CD4-positive, alpha-beta memory T cell (primary cell): ENCODE measurements around the gene USP49. TPM values are rescaled to one million over a fixed set of nuclear protein-coding genes. Genes with fewer than 3 reads are reported as not detected.

ENCODE experiments used
- CTCF ChIA-PET: fragments of 350-600 bp; sonication (Branson Sonifier 250); formaldehyde crosslinking; loops from one replicate; lab custom pipeline; 2021; ENCODE audit warnings: inconsistent platforms; ENCODE audit not compliant: partially characterized antibody; lab: Charles Lee
- POLR2A ChIA-PET: fragments of 350-600 bp; sonication (Branson Sonifier 250); formaldehyde crosslinking; loops from one replicate; lab custom pipeline; 2021; ENCODE audit not compliant: partially characterized antibody; lab: Charles Lee
- DNase-seq, 5 donors: peaks; one replicate each; pipeline versions ENCODE4 v3.0.0 to v3.0.0-alpha.2; 2020 to 2022; ENCODE audit warnings: mixed read lengths in 1 of 5
- H3K27ac ChIP-seq: one replicate; pipeline ENCODE4 v1.7.0; 2013; ENCODE audit warnings: low read depth, low read length
- H3K27me3 ChIP-seq: 2 replicates; pipeline ENCODE4 v1.7.0; 2013; ENCODE audit warnings: mild to moderate bottlenecking, low read length, moderate library complexity; ENCODE audit not compliant: insufficient read depth
- H3K36me3 ChIP-seq: 2 replicates; pipeline ENCODE4 v1.7.0; 2013; ENCODE audit warnings: mild to moderate bottlenecking, low read length, moderate library complexity; ENCODE audit not compliant: insufficient read depth
- H3K4me1 ChIP-seq: 2 replicates; pipeline ENCODE4 v1.7.0; 2013; ENCODE audit warnings: mild to moderate bottlenecking, low read length, moderate library complexity; ENCODE audit not compliant: insufficient read depth
- H3K4me3 ChIP-seq, 2 donors: one replicate each; pipeline ENCODE4 v1.7.0; 2013; ENCODE audit warnings: low read length in 2 of 2, mild to moderate bottlenecking in 1 of 2
- H3K9me3 ChIP-seq, 2 donors: one replicate each; pipeline ENCODE4 v1.7.0; 2013; ENCODE audit warnings: low read length in 2 of 2, control low read depth in 1 of 2; ENCODE audit not compliant: control insufficient read depth in 1 of 2
- H3K27ac Mint-ChIP-seq, 7 donors: one replicate each; pipeline ENCODE4 v1.8.0; 2020 to 2021; ENCODE audit warnings: mixed read lengths in 7 of 7, mild to moderate bottlenecking in 6 of 7, inconsistent platforms in 3 of 7, moderate library complexity in 3 of 7
- H3K27me3 Mint-ChIP-seq, 2 donors: one replicate each; pipeline ENCODE4 v1.8.0; 2020 to 2021; ENCODE audit warnings: mixed read lengths in 2 of 2
- H3K36me3 Mint-ChIP-seq, 2 donors: one replicate each; pipeline ENCODE4 v1.8.0; 2020 to 2021; ENCODE audit warnings: mixed read lengths in 2 of 2, inconsistent platforms in 1 of 2, mild to moderate bottlenecking in 1 of 2
- H3K4me1 Mint-ChIP-seq, 4 donors: one replicate each; pipeline ENCODE4 v1.8.0; 2020 to 2021; ENCODE audit warnings: mixed read lengths in 4 of 4, mild to moderate bottlenecking in 1 of 4
- H3K4me3 Mint-ChIP-seq, 8 donors: one replicate each; pipeline ENCODE4 v1.8.0; 2020 to 2021; ENCODE audit warnings: mixed read lengths in 8 of 8, mild to moderate bottlenecking in 7 of 8, moderate library complexity in 6 of 8, inconsistent platforms in 3 of 8
- H3K9me3 Mint-ChIP-seq, 8 donors: one replicate each; pipeline ENCODE4 v1.8.0; 2020 to 2021; ENCODE audit warnings: mixed read lengths in 8 of 8, mild to moderate bottlenecking in 5 of 8, inconsistent platforms in 3 of 8, moderate library complexity in 1 of 8
- intact Hi-C: fragments of 100-400 bp; cut with micrococcal nuclease; formaldehyde crosslinking; loops from one replicate; pipeline ENCODE4 v1.15.1; 2023
- polyA plus RNA-seq, 2 donors: library from polyadenylated mRNA; unstranded; fragments of 300-500 nt; fragmentation: Illumina TruSeq; gene quantifications; one replicate each; pipeline ENCODE4 v1.2.3, GENCODE V29; 2021
- total RNA-seq, 2 experiments: library from RNA; stranded (reverse); gene quantifications; one replicate each; pipeline ENCODE4 v1.2.3, GENCODE V29; 2021

USP49 gene
- total and polyA plus RNA-seq, 4 experiments from 2014 or later, result 0.18 to 2.4 (median 1.1) TPM

- Histone ChIP-seq H3K9me3 (no peaks in the 10 kb centered on the region), H3K4me3 (peak overlapping the region; percentile 75 to 76), H3K4me1 (peaks cover 81% of the 10 kb centered on the region), H3K27me3 (no peaks in the 10 kb centered on the region), H3K36me3 (peaks cover 14% of the 10 kb centered on the region), H3K27ac (peak overlapping the region; percentile 80)
- DNase-seq, result peak; percentile 41 to 73 (median 53)
- intact Hi-C loops, result loop anchor here (1.0 kb wide), 2 partner anchors 103 to 154 kb away; partner anchors contain the start of gene TOMM6
- H3K9me3 Mint-ChIP-seq, result no peaks in the 10 kb centered on the region
- ChIA-PET POLR2A (interaction anchor here (1.0 to 11.6 kb wide), 11 partner anchors 12 to 274 kb away, joined by 3 to 280 read pairs (median 5); partner anchors contain the start of genes BYSL, MED20 and TAF8), CTCF (interaction anchor here (1.0 to 13.1 kb wide), 5 partner anchors 9 to 102 kb away, joined by 3 to 169 read pairs (median 3); partner anchors contain the start of genes BYSL and MED20)
- H3K36me3 Mint-ChIP-seq, result peaks cover 9 to 34% of the 10 kb centered on the region in 2 donors
- no peaks in the 10 kb centered on the region for H3K27me3 Mint-ChIP-seq
- peak overlapping the region; percentile 85 to 96 (median 93) for H3K27ac Mint-ChIP-seq
- peak overlapping the region; percentile 83 to 99 (median 95) for H3K4me3 Mint-ChIP-seq
- peaks cover 53 to 84% (median 65%) of the 10 kb centered on the region in 4 donors for H3K4me1 Mint-ChIP-seq
Measured at GRCh38 chr6:41940759-41941279, 45.6 kb upstream of the USP49 start.

- Mint-ChIP-seq H3K36me3 (peaks cover 9 to 39% of the 10 kb centered on the region in 2 donors), H3K27me3 (no peaks in the 10 kb centered on the region), H3K27ac (peak overlapping the region; percentile 85 to 96 (median 93)), H3K4me1 (peaks cover 51 to 86% (median 65%) of the 10 kb centered on the region in 4 donors), H3K4me3 (peak overlapping the region; percentile 83 to 99 (median 95)), H3K9me3 (no peaks in the 10 kb centered on the region)
- Histone ChIP-seq H3K27me3 (no peaks in the 10 kb centered on the region), H3K27ac (peak overlapping the region; percentile 80), H3K4me1 (peaks cover 85% of the 10 kb centered on the region), H3K9me3 (no peaks in the 10 kb centered on the region), H3K4me3 (peak overlapping the region; percentile 75 to 76), H3K36me3 (peaks cover 21% of the 10 kb centered on the region)
- peak in 1 of 5 donors; percentile 53 for DNase-seq
- CTCF ChIA-PET, result interaction anchor here (0.9 to 13.1 kb wide), 9 partner anchors 10 to 154 kb away, joined by 3 to 169 read pairs (median 3); partner anchors contain the start of genes BYSL and MED20
- POLR2A ChIA-PET, result interaction anchor here (1.0 to 11.6 kb wide), 11 partner anchors 11 to 275 kb away, joined by 3 to 280 read pairs (median 10); partner anchors contain the start of genes BYSL, MED20, TAF8 and USP49
- intact Hi-C loops, result loop anchor here (2.0 to 5.0 kb wide), 5 partner anchors 15 to 622 kb away; partner anchors contain the start of gene UBR2
Measured at GRCh38 chr6:41939848-41940758, 44.9 kb upstream of the USP49 start.

GRCh38 chr6:41939176-41939847, 44.1 kb upstream of the USP49 start:
- H3K36me3 ChIP-seq, result peaks cover 29% of the 10 kb centered on the region
- peak overlapping the region; percentile 75 to 76 for H3K4me3 ChIP-seq
- H3K27me3 Mint-ChIP-seq, result no peaks in the 10 kb centered on the region
- H3K9me3 ChIP-seq, result no peaks in the 10 kb centered on the region
- H3K4me3 Mint-ChIP-seq, result peak overlapping the region; percentile 83 to 99 (median 95)
- DNase-seq, result peak in 1 of 5 donors; percentile 51
- POLR2A ChIA-PET, result interaction anchor here (0.7 to 11.6 kb wide), 8 partner anchors 11 to 121 kb away, joined by 3 to 280 read pairs (median 12); partner anchors contain the start of genes BYSL, MED20, TAF8 and USP49
- peaks cover 86% of the 10 kb centered on the region for H3K4me1 ChIP-seq
- peak overlapping the region; percentile 85 to 96 (median 93) for H3K27ac Mint-ChIP-seq
- intact Hi-C loops, result loop anchor here (2.0 to 5.0 kb wide), 5 partner anchors 15 to 623 kb away; partner anchors contain the start of gene UBR2
- peak overlapping the region; percentile 80 for H3K27ac ChIP-seq
- H3K27me3 ChIP-seq, result no peaks in the 10 kb centered on the region
- H3K4me1 Mint-ChIP-seq, result peaks cover 57 to 87% (median 67%) of the 10 kb centered on the region in 4 donors
- H3K36me3 Mint-ChIP-seq, result peaks cover 15 to 47% of the 10 kb centered on the region in 2 donors
- H3K9me3 Mint-ChIP-seq, result no peaks in the 10 kb centered on the region
- CTCF ChIA-PET, result interaction anchor here (0.9 to 13.1 kb wide), 10 partner anchors 9 to 153 kb away, joined by 3 to 169 read pairs (median 4); partner anchors contain the start of genes BYSL and MED20

- H3K27ac ChIP-seq, result peak overlapping the region; percentile 80
- H3K4me3 ChIP-seq, result peak overlapping the region; percentile 43 to 75
- H3K27me3 Mint-ChIP-seq, result no peaks in the 10 kb centered on the region
- CTCF ChIA-PET, result interaction anchor here (0.9 to 13.1 kb wide), 9 partner anchors 10 to 153 kb away, joined by 3 to 169 read pairs (median 4); partner anchors contain the start of genes BYSL and MED20
- peaks cover 16 to 51% of the 10 kb centered on the region in 2 donors for H3K36me3 Mint-ChIP-seq
- DNase-seq, result peak in 1 of 5 donors; percentile 16
- H3K36me3 ChIP-seq, result peaks cover 35% of the 10 kb centered on the region
- peak overlapping the region; percentile 85 to 96 (median 93) for H3K27ac Mint-ChIP-seq
- intact Hi-C loops, result loop anchor here (2.0 to 5.0 kb wide), 5 partner anchors 16 to 624 kb away; partner anchors contain the start of gene UBR2
- POLR2A ChIA-PET, result interaction anchor here (0.7 to 11.6 kb wide), 10 partner anchors 10 to 122 kb away, joined by 3 to 280 read pairs (median 10); partner anchors contain the start of genes BYSL, MED20, TAF8 and USP49
- H3K27me3 ChIP-seq, result no peaks in the 10 kb centered on the region
- H3K4me1 ChIP-seq, result peaks cover 82% of the 10 kb centered on the region
- H3K9me3 Mint-ChIP-seq, result no peaks in the 10 kb centered on the region
- peak overlapping the region; percentile 83 to 99 (median 95) for H3K4me3 Mint-ChIP-seq
- H3K4me1 Mint-ChIP-seq, result peaks cover 58 to 83% (median 68%) of the 10 kb centered on the region in 4 donors
- H3K9me3 ChIP-seq, result no peaks in the 10 kb centered on the region
Measured at GRCh38 chr6:41938590-41939175, 43.5 kb upstream of the USP49 start.

GRCh38 chr6:41937861-41938574, 42.8 kb upstream of the USP49 start:
- peaks cover 39% of the 10 kb centered on the region for H3K36me3 ChIP-seq
- intact Hi-C loops, result loop anchor here (2.0 to 5.0 kb wide), 6 partner anchors 17 to 624 kb away; partner anchors contain the start of gene UBR2
- H3K4me1 ChIP-seq, result peaks cover 75% of the 10 kb centered on the region
- no peaks in the 10 kb centered on the region for H3K9me3 ChIP-seq
- H3K9me3 Mint-ChIP-seq, result no peaks in the 10 kb centered on the region
- H3K27me3 Mint-ChIP-seq, result no peaks in the 10 kb centered on the region
- H3K36me3 Mint-ChIP-seq, result peaks cover 18 to 53% of the 10 kb centered on the region in 2 donors
- no peaks in the 10 kb centered on the region for H3K27me3 ChIP-seq
- peak overlapping the region; percentile 83 to 99 (median 95) for H3K4me3 Mint-ChIP-seq
- POLR2A ChIA-PET, result interaction anchor here (0.6 to 11.6 kb wide), 10 partner anchors 9 to 514 kb away, joined by 3 to 280 read pairs (median 8); partner anchors contain the start of genes BYSL, MED20, TAF8 and TRERF1
- CTCF ChIA-PET, result interaction anchor here (0.7 to 13.1 kb wide), 8 partner anchors 10 to 111 kb away, joined by 3 to 169 read pairs (median 6); partner anchors contain the start of genes BYSL and MED20
- H3K4me1 Mint-ChIP-seq, result peaks cover 57 to 81% (median 68%) of the 10 kb centered on the region in 4 donors
- H3K4me3 ChIP-seq, result peak overlapping the region; percentile 43 to 75
- H3K27ac Mint-ChIP-seq, result peak overlapping the region; percentile 85 to 96 (median 93)
- peak; percentile 78 to 87 (median 80) for DNase-seq
- peak overlapping the region; percentile 80 for H3K27ac ChIP-seq
